Tibial nerve (tissue), 4 donors: Measurements from ENCODE around the gene C12orf56. TPM values are rescaled to one million over a fixed set of nuclear protein-coding genes. Genes with fewer than 3 reads are reported as not detected.

Experiments
- DNase-seq, 2 donors: peaks; one replicate each; pipeline ENCODE4 v3.0.0-alpha.2; 2019; ENCODE audit warnings: low spot score in 2 of 2
- H3K27ac ChIP-seq, 4 donors: fragments of 200-600 bp; sonication (generic) in 3 of 4; one replicate each; pipeline ENCODE4 v1.5.1; 2017 to 2019; ENCODE audit warnings: mild to moderate bottlenecking in 1 of 4
- H3K27me3 ChIP-seq, 2 donors: fragments of 200-600 bp; sonication (generic) in 1 of 2; one replicate each; pipeline versions ENCODE4 v1.5.1 to v1.6.0; 2017 to 2019
- H3K36me3 ChIP-seq, 3 donors: fragments of 200-600 bp; sonication (generic); one replicate each; pipeline ENCODE4 v1.5.1; 2018 to 2019
- H3K4me1 ChIP-seq, 4 donors: fragments of 200-600 bp; sonication (generic) in 3 of 4; one replicate each; pipeline ENCODE4 v1.5.1; 2017 to 2019
- H3K4me3 ChIP-seq, 4 donors: fragments of 200-600 bp; sonication (generic) in 3 of 4; one replicate each; pipeline ENCODE4 v1.5.1; 2017 to 2019; ENCODE audit warnings: mild to moderate bottlenecking in 1 of 4, moderate library complexity in 1 of 4
- H3K9me3 ChIP-seq, 4 donors: fragments of 200-600 bp; sonication (generic) in 3 of 4; one replicate each; pipeline ENCODE4 v1.5.1; 2017 to 2019
- CTCF ChIP-seq, 5 experiments: fragments of 200-600 bp in 3 of 5; fragments of 450-650 bp in 2 of 5; sonication (generic) in 3 of 5; IDR thresholded peaks; one replicate each; pipeline ENCODE4 v1.5.1; 2016 to 2019; ENCODE audit warnings: antibody characterized with exemption in 5 of 5, mild to moderate bottlenecking in 3 of 5, moderate library complexity in 2 of 5
- EP300 ChIP-seq, 2 donors: sonication (generic); formaldehyde crosslinking; IDR thresholded peaks; one replicate each; pipeline ENCODE4 v1.6.1; 2017; ENCODE audit warnings: antibody characterized with exemption in 2 of 2, mild to moderate bottlenecking in 1 of 2
- POLR2A ChIP-seq, 2 donors: fragments of 450-650 bp; IDR thresholded peaks; one replicate each; pipeline ENCODE4 v1.6.1; 2017; ENCODE audit warnings: antibody characterized with exemption in 2 of 2, mild to moderate bottlenecking in 2 of 2, moderate library complexity in 2 of 2
- WGBS, 2 donors: methylation state at CpG; one replicate each; pipeline ENCODE4 v1.1.5; 2018; 5-methylcytosine and 5-hydroxymethylcytosine counted together
- total RNA-seq, 4 donors: library from RNA; depleted of rRNA; stranded (reverse); fragments of >200 nt; gene quantifications; one replicate each; pipeline ENCODE4 v1.1.0, GENCODE V29; 2016

The C12orf56 gene
- total RNA-seq, 4 donors from 2014 or later: 8.7 to 11.6 (median 9.7) TPM

DNA sequence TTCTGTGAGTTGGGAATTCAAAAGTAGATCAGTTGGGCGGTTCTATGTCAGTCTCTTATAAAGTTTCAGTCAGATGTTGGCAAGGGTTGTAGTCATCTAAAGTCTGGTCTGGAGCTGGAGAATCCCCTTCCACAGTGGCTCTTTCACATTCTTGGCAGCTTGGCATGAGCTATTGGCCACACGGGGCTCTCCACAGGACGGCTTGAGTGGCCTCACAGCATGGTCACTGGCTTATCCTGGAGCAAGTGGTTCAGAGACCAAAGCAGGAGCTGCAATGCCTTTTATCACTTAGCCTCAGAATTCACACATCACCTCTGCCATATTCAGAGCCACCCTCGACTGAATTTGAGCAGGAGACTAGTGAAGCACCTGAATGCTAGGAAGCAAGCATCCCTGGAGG is 161.3 kb downstream of the C12orf56 start:
- Histone ChIP-seq H3K9me3 (no peaks in the 10 kb centered on the region), H3K27ac (no peak overlapping the region), H3K4me3 (no peak overlapping the region), H3K4me1 (no peaks in the 10 kb centered on the region), H3K27me3 (no peaks in the 10 kb centered on the region), H3K36me3 (no peaks in the 10 kb centered on the region)
- TF ChIP-seq EP300 (IDR thresholded peaks at IDR 0.05): no peak
- TF ChIP-seq CTCF (IDR thresholded peaks at IDR 0.05): no peak
- TF ChIP-seq POLR2A (IDR thresholded peaks at IDR 0.05): no peak
- no peak for DNase-seq
- WGBS, 2 donors: 55 to 57% methylated on average over 3 to 4 of the region's 4 CpGs

- no peak for DNase-seq
- Histone ChIP-seq H3K27me3 (no peaks in the 10 kb centered on the region), H3K9me3 (no peaks in the 10 kb centered on the region), H3K4me3 (no peak overlapping the region), H3K4me1 (peaks cover 0 to 13% (median 0%) of the 10 kb centered on the region in 4 donors), H3K36me3 (no peaks in the 10 kb centered on the region), H3K27ac (no peak overlapping the region)
- WGBS, 2 donors: 31 to 63% methylated on average over 2 of the region's 2 CpGs
- TF ChIP-seq EP300 (IDR thresholded peaks at IDR 0.05) (no peak), CTCF (IDR thresholded peaks at IDR 0.05) (no peak), POLR2A (IDR thresholded peaks at IDR 0.05) (no peak)
Observed at GRCh38 chr12:64225626-64226025, 164.9 kb downstream of the C12orf56 start.

DNA sequence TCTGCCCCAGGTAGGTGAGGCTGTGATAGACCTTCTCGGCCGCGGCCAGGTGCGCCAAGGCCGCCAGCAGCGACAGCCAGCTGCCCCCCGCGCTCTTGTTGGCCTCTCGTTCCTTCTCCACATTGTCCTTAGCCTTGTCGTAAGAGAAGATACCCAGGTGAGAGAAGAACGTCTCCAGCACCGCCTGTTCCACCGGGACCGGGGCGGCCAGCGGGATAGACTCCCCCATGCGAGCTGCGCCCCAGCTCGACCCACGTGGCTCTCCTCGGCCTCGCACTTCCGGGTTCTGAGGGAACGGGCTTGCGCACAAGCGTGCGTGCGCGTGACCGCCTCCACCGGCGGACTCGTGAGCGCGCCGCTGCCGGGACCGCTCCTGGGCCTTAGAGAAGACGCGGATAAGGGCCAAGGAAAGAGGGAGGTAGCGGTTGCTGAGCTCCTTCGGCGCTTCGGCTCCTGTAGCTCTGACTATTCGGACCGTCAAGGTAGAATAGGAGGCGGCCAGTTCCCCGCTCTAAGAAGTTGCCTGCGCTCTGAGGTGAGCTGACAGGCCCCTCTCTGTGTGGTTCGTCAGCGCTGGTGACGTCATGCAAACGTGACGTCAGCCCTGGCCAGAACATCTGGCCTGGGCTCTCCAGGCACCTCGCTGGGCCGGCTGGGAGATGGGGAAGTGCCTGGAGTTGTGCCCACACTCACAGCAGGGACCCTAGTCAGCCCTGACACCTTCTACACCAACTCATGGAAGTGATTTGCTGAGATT is 168.4 kb downstream of the C12orf56 start, which contains the start of gene KICS2:
TSS of gene KICS2 (minus strand) at position 288 of the 757 bp plus-strand sequence. CDS start at position 229, 59 bp downstream.
- H3K9me3 ChIP-seq: no peaks in the 10 kb centered on the region
- peaks cover 0 to 19% (median 0%) of the 10 kb centered on the region in 4 donors for H3K4me1 ChIP-seq
- H3K27ac ChIP-seq: peak within 1 kb of the TSS; percentile 85 to 98 (median 96)
- 0% methylated on average over 30 to 53 of the region's 56 CpGs for WGBS, 2 donors
- H3K36me3 ChIP-seq: no peaks in the 10 kb centered on the region
- TF ChIP-seq EP300 (IDR thresholded peaks at IDR 0.05) (peak in 1 of 2 donors; percentile 98), POLR2A (IDR thresholded peaks at IDR 0.05) (peak; percentile 73 to 87), CTCF (IDR thresholded peaks at IDR 0.05) (peak in 1 of 5 experiments; percentile 50)
- DNase-seq: peak; percentile 84 to 86
- H3K4me3 ChIP-seq: peak within 1 kb of the TSS; percentile 75 to 98 (median 88)
- H3K27me3 ChIP-seq: no peaks in the 10 kb centered on the region

DNA sequence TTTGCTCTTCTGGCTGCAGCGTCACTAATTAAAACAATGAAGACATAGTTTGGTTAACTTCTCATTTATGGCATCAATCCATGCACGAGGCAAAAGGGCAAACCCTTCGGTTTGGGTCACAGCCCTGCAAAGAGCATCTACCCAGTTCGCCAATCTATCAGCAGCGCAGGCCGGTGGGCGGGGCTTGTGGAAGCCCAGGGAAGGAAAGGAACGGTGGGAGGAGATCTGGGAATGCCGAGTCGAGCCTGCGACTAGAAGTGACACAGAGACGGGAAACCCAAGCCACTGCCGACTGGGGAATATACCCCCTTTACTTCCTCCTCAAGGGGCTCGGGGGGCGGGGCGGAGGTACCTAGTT is 168.9 kb downstream of the C12orf56 start:
- Histone ChIP-seq H3K27ac (peak overlapping the region; percentile 85 to 98 (median 96)), H3K9me3 (no peaks in the 10 kb centered on the region), H3K4me3 (peak overlapping the region; percentile 75 to 98 (median 88)), H3K4me1 (peaks cover 0 to 19% (median 0%) of the 10 kb centered on the region in 4 donors), H3K36me3 (no peaks in the 10 kb centered on the region), H3K27me3 (no peaks in the 10 kb centered on the region)
- WGBS, 2 donors: 1% methylated on average over 14 to 16 of the region's 16 CpGs
- DNase-seq: peak; percentile 74 to 85
- TF ChIP-seq CTCF (IDR thresholded peaks at IDR 0.05): no peak
- no peak for TF ChIP-seq EP300 (IDR thresholded peaks at IDR 0.05)

DNA sequence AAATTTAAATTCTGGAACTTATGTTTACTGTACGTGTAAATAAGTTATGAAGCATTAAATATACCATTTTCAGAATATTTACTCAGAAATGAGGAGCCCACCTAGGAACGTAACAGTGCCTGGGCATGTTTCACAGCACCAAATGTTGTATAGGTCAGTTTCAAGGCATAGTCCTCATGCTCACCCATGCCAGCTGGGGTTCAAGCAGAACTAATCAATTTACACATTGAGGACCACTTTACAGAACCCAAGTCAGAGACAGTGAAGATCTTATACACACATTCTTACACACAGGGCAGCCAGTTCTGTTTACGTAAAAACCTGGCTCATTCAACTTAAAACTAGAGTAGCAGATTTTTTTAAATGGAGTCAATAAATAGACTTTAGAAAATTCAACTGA is 170.5 kb downstream of the C12orf56 start:
- Histone ChIP-seq H3K4me1 (peaks cover 0 to 19% (median 0%) of the 10 kb centered on the region in 4 donors), H3K4me3 (no peak overlapping the region), H3K27me3 (no peaks in the 10 kb centered on the region), H3K9me3 (no peaks in the 10 kb centered on the region), H3K27ac (no peak overlapping the region), H3K36me3 (peaks cover 0 to 8% (median 0%) of the 10 kb centered on the region in 3 donors)
- DNase-seq: no peak
- TF ChIP-seq EP300 (IDR thresholded peaks at IDR 0.05) (no peak), POLR2A (IDR thresholded peaks at IDR 0.05) (no peak), CTCF (IDR thresholded peaks at IDR 0.05) (no peak)
- 94 to 95% methylated on average over 3 of the region's 3 CpGs for WGBS, 2 donors
